GM12878 (cell line): ENCODE results near the gene PYGO2. TPM values are rescaled to one million over a fixed set of nuclear protein-coding genes. Genes with fewer than 3 reads are reported as not detected.

ENCODE experiments used
- ATAC-seq: fragments of 200-7000 bp; cut with Tn5 transposase; 3 replicates; pipeline ENCODE4 v1.9.1; 2020; ENCODE audit warnings: mild to moderate bottlenecking, moderate library complexity
- BruUV-seq: library from RNA; stranded (reverse); fragments of 400-500 nt; replicated peaks from 2 replicates; lab custom pipeline; 2021; lab: Mats Ljungman, UMichigan
- CTCF ChIA-PET: fragments of 300-600 bp; sonication (Branson Sonifier 250); formaldehyde crosslinking; extraction: SDS; loops from one replicate; lab custom pipeline; 2021; ENCODE audit warnings: inconsistent platforms; lab: Yijun Ruan, JAX
- POLR2A ChIA-PET: fragments of 350-600 bp; formaldehyde crosslinking; extraction: SDS; loops from one replicate; lab custom pipeline; 2021; ENCODE audit warnings: inconsistent platforms; lab: Charles Lee
- RAD21 ChIA-PET: fragments of 300-600 bp; sonication (Branson Sonifier 250); formaldehyde crosslinking; loops from one replicate; lab custom pipeline; 2023; ENCODE audit warnings: antibody characterized with exemption; ENCODE audit not compliant: unreplicated experiment; lab: Charles Lee
- SMC1A ChIA-PET: fragments of 300-600 bp; sonication (Branson Sonifier 250); formaldehyde crosslinking; loops from one replicate; lab custom pipeline; 2023; ENCODE audit not compliant: unreplicated experiment, uncharacterized antibody; lab: Charles Lee
- DNase-seq: peaks from one replicate; pipeline ENCODE4 v3.0.0-alpha.2; 2011; ENCODE audit warnings: low read depth, low spot score
- FAIRE-seq: peaks from 3 replicates; lab custom pipeline; 2011; peaks lifted over from hg19 to GRCh38; lab: Jason Lieb, UNC
- H2AFZ ChIP-seq: 2 replicates; pipeline ENCODE4 v1.6.0; 2011; ENCODE audit warnings: low read depth, low read length, control low read depth; ENCODE audit not compliant: control insufficient read depth
- H3K27ac ChIP-seq: 2 replicates; pipeline ENCODE4 v1.5.1; 2011; ENCODE audit warnings: control low read depth; ENCODE audit not compliant: control insufficient read depth, insufficient read depth
- H3K27me3 ChIP-seq, 2 experiments: replicated peaks in 1 of 2; 2 replicates each; pipeline versions ENCODE4 v1.6.0 to v1.6.1; 2011; ENCODE audit warnings: low read length in 1 of 2; ENCODE audit not compliant: control insufficient read depth in 2 of 2, insufficient read depth in 2 of 2
- H3K36me3 ChIP-seq, 2 experiments: 2 replicates each; pipeline ENCODE4 v1.5.1; 2011; ENCODE audit warnings: low read length in 1 of 2; ENCODE audit not compliant: control insufficient read depth in 2 of 2, insufficient read depth in 2 of 2
- H3K4me1 ChIP-seq: 2 replicates; pipeline ENCODE4 v1.6.1; 2011; ENCODE audit warnings: mild to moderate bottlenecking, low read length, moderate library complexity, mixed read lengths; ENCODE audit not compliant: control insufficient read depth, insufficient read depth
- H3K4me2 ChIP-seq: 2 replicates; pipeline ENCODE4 v1.6.0; 2011; ENCODE audit warnings: control low read depth; ENCODE audit not compliant: control insufficient read depth, insufficient read depth
- H3K4me3 ChIP-seq: fragments of 200-600 bp; sonication (generic); 2 replicates; pipeline ENCODE4 v1.5.1; 2016
- H3K79me2 ChIP-seq: 2 replicates; pipeline ENCODE4 v1.6.0; 2011; ENCODE audit warnings: low read length; ENCODE audit not compliant: control insufficient read depth, insufficient read depth
- H3K9ac ChIP-seq: 2 replicates; pipeline ENCODE4 v1.8.0; 2011; ENCODE audit warnings: low read length, control low read depth, mixed read lengths; ENCODE audit not compliant: control insufficient read depth, insufficient read depth
- H3K9me3 ChIP-seq: replicated peaks from 3 replicates; pipeline ENCODE4 v1.5.1; 2011; ENCODE audit warnings: mild to moderate bottlenecking, low read length; ENCODE audit not compliant: control insufficient read depth, insufficient read depth
- H4K20me1 ChIP-seq: 2 replicates; pipeline ENCODE4 v1.6.0; 2011; ENCODE audit not compliant: control insufficient read depth, insufficient read depth
- ASH2L ChIP-seq: fragments of 300-600, 200-600 bp; sonication (generic); IDR thresholded peaks from 2 replicates; pipeline ENCODE4 v1.6.1; 2017; ENCODE audit warnings: low read depth, mild to moderate bottlenecking, borderline replicate concordance
- BACH1 ChIP-seq: fragments of 450-650 bp; IDR thresholded peaks from 2 replicates; pipeline ENCODE4 v1.6.1; 2017; ENCODE audit warnings: mild to moderate bottlenecking, borderline replicate concordance
- BMI1 ChIP-seq: fragments of 450-650 bp; IDR thresholded peaks from 2 replicates; pipeline ENCODE4 v1.6.1; 2016; ENCODE audit warnings: mild to moderate bottlenecking, moderate library complexity, borderline replicate concordance
- CBX3 ChIP-seq: fragments of 200-600 bp; sonication (generic); IDR thresholded peaks from 2 replicates; pipeline ENCODE4 v1.6.1; 2016; ENCODE audit warnings: low read depth, borderline replicate concordance
- CHD2 ChIP-seq: IDR thresholded peaks from 2 replicates; pipeline ENCODE4 v1.6.1; 2011; ENCODE audit warnings: low read depth, low read length, improper control_type of control experiment, borderline replicate concordance
- E2F4 ChIP-seq: IDR thresholded peaks from 2 replicates; pipeline ENCODE4 v1.6.1; 2012; ENCODE audit warnings: low read depth, low read length, improper control_type of control experiment
- ESRRA ChIP-seq: IDR thresholded peaks from 2 replicates; pipeline ENCODE4 v1.6.1; 2012; ENCODE audit warnings: mild to moderate bottlenecking, low read length, improper control_type of control experiment
- FOXK2 ChIP-seq: fragments of 450-650 bp; IDR thresholded peaks from 2 replicates; pipeline ENCODE4 v1.6.1; 2017; ENCODE audit warnings: mild to moderate bottlenecking, moderate library complexity
- HDGF ChIP-seq: fragments of 450-650 bp; IDR thresholded peaks from 2 replicates; pipeline ENCODE4 v1.6.1; 2016; ENCODE audit warnings: antibody characterized with exemption
- IKZF2 ChIP-seq, 2 experiments: fragments of 450-650 bp; IDR thresholded peaks; 2 replicates each; pipeline ENCODE4 v1.6.1; 2017; ENCODE audit warnings: mild to moderate bottlenecking in 2 of 2, moderate library complexity in 2 of 2
- IRF4 ChIP-seq: IDR thresholded peaks from 2 replicates; pipeline ENCODE4 v1.6.1; 2011; ENCODE audit warnings: low read depth, low read length
- KDM1A ChIP-seq: fragments of 200-600 bp; sonication (generic); IDR thresholded peaks from 2 replicates; pipeline ENCODE4 v1.6.1; 2016; ENCODE audit warnings: borderline replicate concordance
- NR2C1 ChIP-seq: fragments of 450-650 bp; IDR thresholded peaks from 2 replicates; pipeline ENCODE4 v1.6.1; 2017; ENCODE audit warnings: antibody characterized with exemption, mild to moderate bottlenecking, moderate library complexity
- POU2F2 ChIP-seq: IDR thresholded peaks from 3 replicates; pipeline ENCODE4 v1.6.1; 2011; ENCODE audit warnings: low read depth, mild to moderate bottlenecking, low read length, borderline replicate concordance
- SIX5 ChIP-seq: IDR thresholded peaks from 2 replicates; pipeline ENCODE4 v1.6.1; 2011; ENCODE audit warnings: mild to moderate bottlenecking, low read depth, low read length, moderate library complexity; ENCODE audit not compliant: severe bottlenecking
- SMAD5 ChIP-seq: IDR thresholded peaks from 2 replicates; pipeline ENCODE4 v1.6.1; 2016; ENCODE audit warnings: antibody characterized with exemption, low read depth
- SRF ChIP-seq, 2 experiments: IDR thresholded peaks; 2 replicates each; pipeline ENCODE4 v1.6.1; 2011; ENCODE audit warnings: low read depth in 2 of 2, low read length in 2 of 2, mild to moderate bottlenecking in 1 of 2, moderate library complexity in 1 of 2
- TAF1 ChIP-seq: IDR thresholded peaks from 2 replicates; pipeline ENCODE4 v1.6.1; 2011; ENCODE audit warnings: mild to moderate bottlenecking, low read depth, low read length, borderline replicate concordance
- WGBS: methylation state at CpG from one replicate; pipeline ENCODE4 v1.1.6; 2016; ENCODE audit warnings: low lambda C conversion rate; ENCODE audit not compliant: insufficient replicate concordance, insufficient coverage; ENCODE audit errors: missing lambda C conversion rate; 5-methylcytosine and 5-hydroxymethylcytosine counted together
- in situ Hi-C: fragments of 300-500 bp; cut with MboI; formaldehyde crosslinking; loops from 9 replicates; pipeline ENCODE4 v1.14.3; 2018; ENCODE audit warnings: mixed read lengths
- intact Hi-C: fragments of 100-400 bp; cut with micrococcal nuclease; formaldehyde crosslinking; loops from one replicate; pipeline ENCODE4 v1.14.2; 2022; ENCODE audit not compliant: unreplicated experiment
- polyA plus RNA-seq, 11 experiments: library from polyadenylated mRNA; depleted of rRNA in 4 of 11; unstranded in 6 of 11; stranded (reverse) in 5 of 11; fragments of >200 nt; fragmentation: Nextera tagmentation in 4 of 11; fragmentation: Illumina TruSeq in 1 of 11; extraction: Ambion mirVana in 4 of 11; extraction: Trizol in 1 of 11; gene quantifications; 1 replicate in 1 of 11; 2 replicates in 10 of 11; pipeline versions ENCODE4 v1.2.1 to v1.2.3, GENCODE V29; 2011 to 2016; ENCODE audit warnings: inconsistent platforms in 2 of 11, missing spikeins in 2 of 11, low read depth in 1 of 11
- total RNA-seq, 4 experiments: library from RNA; depleted of rRNA in 3 of 4; stranded (reverse); fragments of >200 nt in 3 of 4; fragmentation: Illumina TruSeq in 1 of 4; extraction: Trizol in 1 of 4; gene quantifications; 2 replicates each; pipeline versions ENCODE4 v1.2.1 to v1.2.3, GENCODE V29; 2013 to 2021
- TF ChIP-seq, protein P1 (sequence below), 3 experiments: IDR thresholded peaks in 2 of 3; conservative IDR thresholded peaks in 1 of 3; 2 replicates each; pipeline ENCODE4 v1.5.1; 2011; ENCODE audit warnings: low read depth in 3 of 3, low read length in 3 of 3, mild to moderate bottlenecking in 3 of 3, control low read depth in 2 of 3, moderate library complexity in 2 of 3, inconsistent platforms in 1 of 3, mixed read lengths in 1 of 3; ENCODE audit not compliant: control insufficient read depth in 2 of 3, insufficient read depth in 1 of 3; ENCODE audit errors: extremely low read depth in 1 of 3

PYGO2 gene
- total and polyA plus RNA-seq, 10 of the 15 experiments (the other 5 are each of a cell fraction or from before 2014, with no cell fraction given): 8.1 to 33.8 (median 23.5) TPM

DNA sequence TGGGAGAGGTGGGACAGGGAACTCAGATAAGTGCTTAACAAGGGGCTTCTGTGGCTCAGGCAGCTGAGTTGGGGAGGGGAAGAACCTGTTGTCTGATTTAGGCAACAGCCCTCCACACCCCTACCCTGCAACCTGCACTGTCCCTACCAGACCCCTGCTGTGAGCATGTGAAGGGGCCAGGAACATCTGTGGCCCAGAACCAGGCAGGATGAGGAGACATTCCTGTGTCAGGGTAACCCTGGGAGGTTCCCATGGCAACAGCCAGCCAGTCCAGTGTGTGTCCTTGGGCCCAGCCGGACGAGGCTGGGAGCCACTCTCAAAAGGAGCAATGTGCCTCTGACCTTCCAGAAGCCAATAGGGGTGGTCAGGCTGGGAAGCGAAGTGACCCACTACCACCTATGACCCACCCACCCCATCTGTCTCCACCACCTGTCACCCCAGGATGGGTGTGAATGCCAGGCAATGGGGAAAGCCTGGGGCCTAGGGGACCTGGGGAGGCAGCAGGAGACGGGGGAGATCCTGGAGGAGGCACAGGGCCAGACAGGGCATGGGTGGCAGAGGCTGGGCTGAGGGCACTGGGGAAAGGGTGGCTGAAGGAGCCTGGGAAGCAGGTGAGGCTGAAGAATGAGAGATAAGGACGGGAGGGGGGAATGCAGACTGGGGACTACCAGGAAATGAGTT, 20.1 kb downstream of the PYGO2 start:
- Histone ChIP-seq H3K9ac (peak overlapping the region; percentile 98), H3K79me2 (peaks cover 51% of the 10 kb centered on the region), H3K27me3 (no peaks in the 10 kb centered on the region), H4K20me1 (no peaks in the 10 kb centered on the region), H3K36me3 (peaks cover 2 to 3% of the 10 kb centered on the region in 2 experiments; a peak in 3 of 4 replicates), H3K4me1 (peaks cover 74% of the 10 kb centered on the region), H2AFZ (no peak overlapping the region), H3K27ac (peak overlapping the region; percentile 100), H3K4me3 (peak overlapping the region; percentile 74), H3K9me3 (no peaks in the 10 kb centered on the region; the same call in 2 of the 3 replicates), H3K4me2 (peak overlapping the region; percentile 100)
- POLR2A ChIA-PET: interaction anchor here (0.7 to 2.4 kb wide), 15 partner anchors 7 to 383 kb away, joined by 3 to 18 read pairs (median 4); partner anchors contain the start of genes FLAD1, PBXIP1, PYGO2 and SHC1
- in situ Hi-C loops (no loop called here), intact Hi-C loops (no loop called here)
- DNase-seq (no peak), FAIRE-seq (no peak), ATAC-seq (peak; percentile 1; the same call in 1 of the 3 replicates)
- no TSS peak for BruUV-seq
- RAD21 ChIA-PET: interaction anchor here (0.8 to 2.2 kb wide), 11 partner anchors 58 to 273 kb away, joined by 3 to 15 read pairs (median 5); partner anchors contain the start of genes ADAM15 and KCNN3
- WGBS: 0% methylated on average over 5 of the region's 5 CpGs
- SMC1A ChIA-PET: interaction anchor here (0.9 to 1.6 kb wide), 8 partner anchors 9 to 382 kb away, joined by 3 to 5 read pairs (median 4); no protein-coding TSS in a partner anchor
- CTCF ChIA-PET: interaction anchor here (1.2 to 2.8 kb wide), 5 partner anchors 10 to 382 kb away, joined by 4 to 16 read pairs (median 5); no protein-coding TSS in a partner anchor
- TF ChIP-seq CBX3: no peak
- no peak for TF ChIP-seq NR2C1
- TF ChIP-seq, protein P1, sequence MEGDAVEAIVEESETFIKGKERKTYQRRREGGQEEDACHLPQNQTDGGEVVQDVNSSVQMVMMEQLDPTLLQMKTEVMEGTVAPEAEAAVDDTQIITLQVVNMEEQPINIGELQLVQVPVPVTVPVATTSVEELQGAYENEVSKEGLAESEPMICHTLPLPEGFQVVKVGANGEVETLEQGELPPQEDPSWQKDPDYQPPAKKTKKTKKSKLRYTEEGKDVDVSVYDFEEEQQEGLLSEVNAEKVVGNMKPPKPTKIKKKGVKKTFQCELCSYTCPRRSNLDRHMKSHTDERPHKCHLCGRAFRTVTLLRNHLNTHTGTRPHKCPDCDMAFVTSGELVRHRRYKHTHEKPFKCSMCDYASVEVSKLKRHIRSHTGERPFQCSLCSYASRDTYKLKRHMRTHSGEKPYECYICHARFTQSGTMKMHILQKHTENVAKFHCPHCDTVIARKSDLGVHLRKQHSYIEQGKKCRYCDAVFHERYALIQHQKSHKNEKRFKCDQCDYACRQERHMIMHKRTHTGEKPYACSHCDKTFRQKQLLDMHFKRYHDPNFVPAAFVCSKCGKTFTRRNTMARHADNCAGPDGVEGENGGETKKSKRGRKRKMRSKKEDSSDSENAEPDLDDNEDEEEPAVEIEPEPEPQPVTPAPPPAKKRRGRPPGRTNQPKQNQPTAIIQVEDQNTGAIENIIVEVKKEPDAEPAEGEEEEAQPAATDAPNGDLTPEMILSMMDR (IDR thresholded peaks at IDR 0.05 in 2 of 3, conservative IDR thresholded peaks at IDR 0.05 in 1 of 3; ENCODE audit: control insufficient read depth in 2 of 3, extremely low read depth in 1 of 3, insufficient read depth in 1 of 3, low read depth in 3 of 3, low read length in 3 of 3): no peak
- no peak for TF ChIP-seq FOXK2
- no peak for TF ChIP-seq KDM1A
- no peak for TF ChIP-seq IRF4
- no peak for TF ChIP-seq IKZF2 (IDR thresholded peaks at IDR 0.05)
- TF ChIP-seq BMI1: peak; percentile 86
- no peak for TF ChIP-seq BACH1
- TF ChIP-seq HDGF: peak; percentile 69
- no peak for TF ChIP-seq CHD2
- TF ChIP-seq POU2F2: 0 out of 3 replicates have a peak, but pooled peaks have one; percentile 5
- no peak for TF ChIP-seq E2F4
- TF ChIP-seq TAF1: no peak
- no peak for TF ChIP-seq SRF (IDR thresholded peaks at IDR 0.05; ENCODE audit: low read depth in 2 of 2, low read length in 2 of 2)
- no peak for TF ChIP-seq ESRRA
- TF ChIP-seq ASH2L: no peak
- no peak for TF ChIP-seq SIX5
- no peak for TF ChIP-seq SMAD5
